Stomach (tissue), 9 donors: Measurements from ENCODE around the gene CCNB2. TPM values are rescaled to one million over a fixed set of nuclear protein-coding genes. Genes with fewer than 3 reads are reported as not detected.
A peak's percentile ranks its signal among the peaks of the same experiment; 100 is the strongest.
"Not testable (repeated sequence)": the region's sequence is repeated elsewhere in the genome, so short reads cannot be mapped to it uniquely, and the experiment has no call there.

Experiments used
- DNase-seq, 2 donors: peaks; one replicate each; pipeline versions ENCODE4 v3.0.0 to v3.0.0-alpha.2; 2013 to 2019
- H3K27ac ChIP-seq, 5 donors: fragments of 200-600 bp in 4 of 5; sonication (generic) in 4 of 5; one replicate each; pipeline ENCODE4 v1.5.1; 2013 to 2019; ENCODE audit warnings: mild to moderate bottlenecking in 1 of 5, moderate library complexity in 1 of 5
- H3K27me3 ChIP-seq, 3 donors: fragments of 200-600 bp; sonication (generic); one replicate each; pipeline ENCODE4 v1.5.1; 2017 to 2019; ENCODE audit warnings: mixed run types in 1 of 3
- H3K36me3 ChIP-seq, 4 donors: fragments of 200-600 bp; sonication (generic); 1 replicate in 3 of 4; 2 replicates in 1 of 4; pipeline ENCODE4 v1.5.1; 2016 to 2019
- H3K4me1 ChIP-seq, 4 donors: fragments of 200-600 bp; sonication (generic); one replicate each; pipeline ENCODE4 v1.5.1; 2016 to 2019
- H3K4me3 ChIP-seq, 4 donors: fragments of 200-600 bp; sonication (generic) in 3 of 4; one replicate each; pipeline ENCODE4 v1.5.1; 2016 to 2019; ENCODE audit warnings: mild to moderate bottlenecking in 1 of 4
- H3K9me3 ChIP-seq, 4 donors: fragments of 200-600 bp; sonication (generic); one replicate each; pipeline ENCODE4 v1.5.1; 2016 to 2019
- EP300 ChIP-seq: sonication (generic); formaldehyde crosslinking; IDR thresholded peaks from one replicate; pipeline ENCODE4 v1.6.1; 2017; ENCODE audit warnings: antibody characterized with exemption
- POLR2A ChIP-seq, 4 donors: fragments of 450-650 bp; IDR thresholded peaks; one replicate each; pipeline ENCODE4 v1.6.1; 2016; ENCODE audit warnings: antibody characterized with exemption in 4 of 4, control low read depth in 2 of 4, mild to moderate bottlenecking in 1 of 4, moderate library complexity in 1 of 4
- POLR2AphosphoS5 ChIP-seq, 3 donors: sonication (generic); formaldehyde crosslinking; IDR thresholded peaks; one replicate each; pipeline ENCODE4 v1.6.1; 2016; ENCODE audit warnings: antibody characterized with exemption in 3 of 3
- WGBS, 5 donors: extraction: QIAGEN DNeasy Blood & Tissue Kit in 3 of 5; methylation state at CpG; one replicate each; pipeline versions ENCODE4 v1.1.5 to v1.1.7; 2013 to 2018; 5-methylcytosine and 5-hydroxymethylcytosine counted together
- intact Hi-C: fragments of 100-400 bp; cut with DNase I; formaldehyde crosslinking; loops from one replicate; pipeline ENCODE4 v1.15.1; 2023; ENCODE audit warnings: low total_unique reads
- polyA plus RNA-seq, 3 donors: library from polyadenylated mRNA; stranded (reverse); fragments of 200-250 nt; gene quantifications; one replicate each; pipeline ENCODE4 v1.2.3, GENCODE V29; 2013
- total RNA-seq, 5 donors: library from RNA; depleted of rRNA; stranded (reverse); fragments of >200 nt; gene quantifications; one replicate each; pipeline versions ENCODE4 v1.1.0 to v1.2.3, GENCODE V29; 2014 to 2016
- TF ChIP-seq, protein P1 (sequence below), 7 experiments: fragments of 450-650 bp in 4 of 7; fragments of 200-600 bp in 3 of 7; sonication (generic) in 3 of 7; IDR thresholded peaks; one replicate each; pipeline ENCODE4 v1.5.1; 2016 to 2019; ENCODE audit warnings: antibody characterized with exemption in 7 of 7, control low read depth in 2 of 7, mild to moderate bottlenecking in 1 of 7
- donor health status: healthy with polysubstance abuse.
- donor health status: Bipolar disorder and iron deficiency.
- donor health status: healthy.

The CCNB2 gene
- total and polyA plus RNA-seq, 8 donors = 3.1 to 12.1 (median 6.2) TPM; not detected in 2

DNA sequence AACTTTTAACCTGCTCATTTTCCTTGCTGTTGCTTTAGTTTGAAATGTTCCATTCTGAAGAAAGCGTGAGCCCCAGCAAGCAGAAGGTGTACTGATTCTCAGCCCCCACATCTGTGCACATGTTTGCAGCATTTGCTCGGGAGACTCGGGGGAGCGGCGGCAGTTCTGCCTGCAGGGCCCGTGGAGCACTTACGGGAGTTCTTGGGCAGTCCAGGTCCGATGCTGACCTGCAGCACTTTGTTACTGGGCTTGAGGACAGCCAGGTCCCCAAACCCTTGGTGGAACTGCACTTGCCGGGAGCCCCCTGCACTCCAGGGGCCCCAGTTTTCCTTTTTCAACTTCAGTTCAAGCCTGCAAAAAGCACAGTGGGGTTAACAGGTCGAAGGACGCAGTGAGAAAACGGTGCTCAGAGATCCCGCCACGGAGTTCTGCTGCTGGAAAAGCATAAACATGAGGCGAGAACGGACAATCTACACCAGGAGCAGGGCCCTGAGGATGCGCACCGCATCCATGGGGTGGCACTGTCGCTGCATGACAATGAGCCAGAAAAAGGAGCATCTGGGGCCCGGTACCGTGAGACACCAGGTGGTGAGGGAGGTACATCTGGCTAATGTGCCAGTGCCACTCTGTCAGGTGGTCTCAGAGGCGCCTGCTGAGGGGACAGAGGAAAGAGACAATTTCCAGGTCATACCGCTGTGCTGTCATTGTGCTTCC is 56.1 kb downstream of the CCNB2 start:
- Histone ChIP-seq H3K4me1 (peaks cover 0 to 11% (median 3%) of the 10 kb centered on the region in 4 donors), H3K9me3 (no peaks in the 10 kb centered on the region), H3K4me3 (no peak overlapping the region), H3K27me3 (no peaks in the 10 kb centered on the region), H3K27ac (no peak overlapping the region), H3K36me3 (peaks cover 22 to 83% (median 78%) of the 10 kb centered on the region in 4 donors)
- intact Hi-C loops = no loop called here
- TF ChIP-seq POLR2AphosphoS5 (IDR thresholded peaks at IDR 0.05) = no peak
- TF ChIP-seq, protein P1, sequence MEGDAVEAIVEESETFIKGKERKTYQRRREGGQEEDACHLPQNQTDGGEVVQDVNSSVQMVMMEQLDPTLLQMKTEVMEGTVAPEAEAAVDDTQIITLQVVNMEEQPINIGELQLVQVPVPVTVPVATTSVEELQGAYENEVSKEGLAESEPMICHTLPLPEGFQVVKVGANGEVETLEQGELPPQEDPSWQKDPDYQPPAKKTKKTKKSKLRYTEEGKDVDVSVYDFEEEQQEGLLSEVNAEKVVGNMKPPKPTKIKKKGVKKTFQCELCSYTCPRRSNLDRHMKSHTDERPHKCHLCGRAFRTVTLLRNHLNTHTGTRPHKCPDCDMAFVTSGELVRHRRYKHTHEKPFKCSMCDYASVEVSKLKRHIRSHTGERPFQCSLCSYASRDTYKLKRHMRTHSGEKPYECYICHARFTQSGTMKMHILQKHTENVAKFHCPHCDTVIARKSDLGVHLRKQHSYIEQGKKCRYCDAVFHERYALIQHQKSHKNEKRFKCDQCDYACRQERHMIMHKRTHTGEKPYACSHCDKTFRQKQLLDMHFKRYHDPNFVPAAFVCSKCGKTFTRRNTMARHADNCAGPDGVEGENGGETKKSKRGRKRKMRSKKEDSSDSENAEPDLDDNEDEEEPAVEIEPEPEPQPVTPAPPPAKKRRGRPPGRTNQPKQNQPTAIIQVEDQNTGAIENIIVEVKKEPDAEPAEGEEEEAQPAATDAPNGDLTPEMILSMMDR (IDR thresholded peaks at IDR 0.05) = no peak
- no peak for TF ChIP-seq POLR2A (IDR thresholded peaks at IDR 0.05)
- no peak for TF ChIP-seq EP300
- WGBS, 5 donors = 83 to 90% (median 87%) methylated on average over 23 of the region's 23 CpGs
- peak in 1 of 2 donors; percentile 53 for DNase-seq

DNA sequence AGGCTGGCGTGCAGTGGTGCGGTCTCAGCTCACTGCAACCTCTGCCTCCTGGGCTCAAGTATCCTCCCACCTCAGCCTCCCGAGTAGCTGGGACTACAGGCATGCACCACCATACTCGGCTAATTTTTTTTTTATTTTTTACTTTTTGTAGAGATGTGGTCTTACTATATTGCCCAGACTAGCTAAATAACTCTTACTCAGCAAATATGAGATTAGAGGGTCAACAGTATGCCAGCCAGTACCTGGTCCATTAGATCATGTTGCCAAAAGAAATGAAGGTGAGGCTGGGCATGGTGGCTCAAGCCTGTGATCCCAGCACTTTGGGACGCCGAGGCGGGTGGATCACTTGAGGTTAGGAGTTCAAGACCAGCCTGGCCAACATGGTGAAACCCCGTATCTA is 57.1 kb downstream of the CCNB2 start:
- DNase-seq, H3K9me3 ChIP-seq, H3K4me3 ChIP-seq, H3K27ac ChIP-seq, H3K27me3 ChIP-seq, intact Hi-C loops: not testable (repeated sequence)
- WGBS, 5 donors = 93 to 99% (median 96%) methylated on average over 8 of the region's 8 CpGs
- Histone ChIP-seq H3K36me3 (peaks cover 19 to 74% (median 68%) of the 10 kb centered on the region in 4 donors), H3K4me1 (peaks cover 0 to 16% (median 6%) of the 10 kb centered on the region in 4 donors)

DNA sequence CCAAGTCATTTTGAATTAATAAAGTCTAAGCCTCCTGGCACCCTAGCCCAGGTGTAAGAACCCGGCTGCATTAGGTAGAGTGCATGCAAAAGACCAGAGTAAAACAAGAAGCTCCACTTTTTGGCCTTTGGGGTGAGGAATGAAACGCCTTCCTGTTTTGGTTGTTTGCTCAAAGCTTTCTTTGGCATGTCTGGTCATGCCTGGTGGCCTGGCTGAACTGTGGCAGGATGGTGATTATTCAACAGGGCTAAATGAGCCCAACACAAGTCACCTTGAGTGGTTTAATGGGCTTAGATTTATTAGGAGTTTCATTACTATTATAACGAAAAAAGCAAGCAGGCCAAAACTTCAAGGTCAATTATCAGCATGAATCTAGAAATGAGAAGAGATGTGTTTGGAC is 60.8 kb downstream of the CCNB2 start:
- Histone ChIP-seq H3K4me1 (peaks cover 12 to 31% (median 20%) of the 10 kb centered on the region in 4 donors), H3K27me3 (no peaks in the 10 kb centered on the region), H3K27ac (no peak overlapping the region), H3K36me3 (peaks cover 13 to 43% (median 33%) of the 10 kb centered on the region in 4 donors), H3K4me3 (no peak overlapping the region), H3K9me3 (no peaks in the 10 kb centered on the region)
- intact Hi-C loops = no loop called here
- TF ChIP-seq POLR2A (IDR thresholded peaks at IDR 0.05) = no peak
- TF ChIP-seq, protein P1 (IDR thresholded peaks at IDR 0.05) = no peak
- no peak for TF ChIP-seq POLR2AphosphoS5 (IDR thresholded peaks at IDR 0.05)
- TF ChIP-seq EP300 = no peak
- no peak for DNase-seq
- WGBS, 5 donors = 61 to 74% (median 67%) methylated on average over 3 of the region's 3 CpGs

DNA sequence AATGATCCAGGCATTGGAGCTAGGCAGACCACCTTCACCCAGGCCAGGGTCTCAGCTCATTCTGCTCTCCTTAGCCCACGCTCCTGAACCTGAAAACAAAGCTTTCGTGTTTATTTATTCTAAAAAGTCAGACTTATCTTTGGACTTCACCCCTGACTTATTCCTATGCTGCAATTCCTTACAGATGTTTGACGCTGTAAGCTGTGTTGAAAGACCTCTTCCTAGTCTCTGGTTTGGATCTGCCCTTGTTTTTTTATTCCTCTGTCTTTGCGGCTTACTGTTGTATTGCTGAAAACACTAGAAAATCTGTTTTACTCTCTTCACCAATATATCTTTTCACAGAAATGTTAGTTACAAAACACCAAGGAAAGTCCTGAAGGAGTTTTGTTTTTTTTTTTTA is 61.2 kb downstream of the CCNB2 start:
- Histone ChIP-seq H3K27ac (no peak overlapping the region), H3K9me3 (no peaks in the 10 kb centered on the region), H3K27me3 (no peaks in the 10 kb centered on the region), H3K36me3 (peaks cover 8 to 43% (median 32%) of the 10 kb centered on the region in 4 donors), H3K4me1 (peaks cover 16 to 34% (median 22%) of the 10 kb centered on the region in 4 donors), H3K4me3 (no peak overlapping the region)
- TF ChIP-seq EP300 = no peak
- TF ChIP-seq, protein P1 (IDR thresholded peaks at IDR 0.05) = no peak
- TF ChIP-seq POLR2AphosphoS5 (IDR thresholded peaks at IDR 0.05) = no peak
- TF ChIP-seq POLR2A (IDR thresholded peaks at IDR 0.05) = no peak
- DNase-seq = no peak
- WGBS, 5 donors = 49 to 60% (median 55%) methylated on average over 4 of the region's 4 CpGs
- intact Hi-C loops = no loop called here
